GM19238 (cell line): ENCODE results near the gene IDS.
"Not testable (repeated sequence)": the region's sequence is repeated elsewhere in the genome, so short reads cannot be mapped to it uniquely, and the experiment has no call there.

Source experiments
- DNase-seq: peaks from one replicate; pipeline ENCODE4 v3.0.0; 2011; ENCODE audit warnings: low spot score; ENCODE audit not compliant: insufficient read length

IDS gene

DNA sequence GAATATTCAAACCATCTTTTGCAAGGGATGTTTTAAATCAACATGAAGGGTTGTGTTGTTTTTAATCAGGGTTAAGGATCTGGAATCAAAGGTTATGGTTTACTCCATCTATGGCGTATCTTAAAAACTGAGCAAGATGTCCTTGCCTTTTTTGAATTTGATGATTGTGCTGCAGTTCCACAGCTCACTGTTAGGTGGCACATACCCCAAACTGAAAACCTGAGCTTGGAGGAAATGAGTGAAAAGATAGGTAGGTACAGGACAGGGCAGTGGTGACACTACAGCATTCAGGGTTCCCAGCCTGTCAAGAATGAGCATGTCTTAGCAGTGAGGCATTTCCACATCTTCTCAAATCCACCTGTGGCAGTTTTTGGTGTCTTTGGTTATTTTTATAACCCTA lies 22.6 kb upstream of the IDS start:
- DNase-seq, result no peak

DNA sequence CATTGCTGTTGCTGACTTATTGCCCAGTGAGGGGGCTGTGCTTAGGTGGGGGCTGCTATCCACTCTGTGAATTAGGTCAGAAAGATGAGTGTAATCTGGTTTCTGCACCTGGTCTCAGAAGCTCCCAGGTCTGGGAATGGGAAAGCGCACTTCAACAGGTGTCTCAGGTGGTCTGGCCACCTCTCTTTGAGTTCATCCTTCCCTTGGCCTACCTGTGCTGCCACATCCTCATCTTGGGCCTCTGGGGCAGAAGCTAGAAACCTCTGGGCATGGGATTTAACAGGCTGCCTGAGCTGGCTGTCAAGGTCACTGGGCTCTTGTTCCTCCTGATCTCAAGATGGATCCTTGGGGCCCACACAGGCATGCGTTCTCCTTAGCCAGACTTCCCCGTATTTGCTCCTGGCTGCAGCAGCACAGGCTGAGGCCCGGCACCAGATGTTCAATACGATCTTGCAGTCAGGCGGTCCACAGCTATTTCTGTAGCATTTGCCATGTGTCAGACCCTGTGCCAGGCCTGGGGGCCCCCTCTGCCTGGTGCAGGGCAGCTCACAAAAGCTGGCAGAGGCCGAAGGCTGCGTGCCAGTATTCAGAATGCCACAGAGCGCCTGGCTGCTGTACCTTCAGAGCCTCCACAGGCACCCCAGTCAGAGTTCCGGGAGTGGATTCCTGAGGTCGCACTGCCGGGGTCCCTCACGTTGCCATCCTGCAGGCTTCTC lies 21.4 kb upstream of the IDS start:
- not testable (repeated sequence) for DNase-seq

DNA sequence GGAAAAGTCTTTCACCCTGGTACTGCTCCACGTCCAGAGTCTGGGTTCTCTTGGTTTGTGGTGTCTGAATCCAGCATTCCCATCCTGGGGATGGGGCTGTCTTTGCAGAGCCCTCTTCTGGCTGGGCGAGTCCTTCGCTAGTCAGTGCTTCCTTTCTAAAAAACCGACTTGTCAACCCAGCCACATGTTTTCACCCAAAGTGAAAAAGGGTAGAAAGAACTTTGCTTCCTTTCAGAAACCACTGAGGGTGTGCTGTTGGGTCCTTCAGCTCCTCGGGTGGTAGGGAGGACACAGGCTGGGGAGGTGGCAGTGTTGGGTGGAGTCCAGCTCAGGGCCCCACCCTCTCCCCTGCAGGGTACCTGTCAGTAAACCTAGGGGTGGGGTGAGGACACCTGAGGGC lies 20.8 kb upstream of the IDS start:
- DNase-seq, result not testable (repeated sequence)

- DNase-seq, result not testable (repeated sequence)
These were observed 20.3 kb upstream of the IDS start for GRCh38 chrX:149525389-149525788.

DNA sequence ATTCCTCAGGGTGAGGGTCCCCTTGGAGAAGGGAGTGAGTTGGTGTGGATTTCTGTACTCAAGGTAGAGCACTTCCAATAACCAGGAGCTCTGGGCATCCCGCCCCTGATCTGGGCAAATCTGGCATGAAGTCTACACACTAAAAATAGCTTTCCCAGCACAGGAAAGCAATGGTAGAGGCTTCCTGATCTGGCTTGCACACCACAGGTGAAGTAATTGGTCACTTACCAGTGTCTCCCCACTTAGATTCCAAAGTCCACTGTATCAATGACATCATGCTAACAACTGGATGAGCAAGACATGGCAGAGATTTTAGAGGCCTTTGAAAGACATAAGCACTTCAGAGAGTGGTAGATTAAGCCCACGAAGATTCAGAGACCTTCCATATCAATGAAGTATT lies 17.8 kb upstream of the IDS start:
- no peak for DNase-seq

DNA sequence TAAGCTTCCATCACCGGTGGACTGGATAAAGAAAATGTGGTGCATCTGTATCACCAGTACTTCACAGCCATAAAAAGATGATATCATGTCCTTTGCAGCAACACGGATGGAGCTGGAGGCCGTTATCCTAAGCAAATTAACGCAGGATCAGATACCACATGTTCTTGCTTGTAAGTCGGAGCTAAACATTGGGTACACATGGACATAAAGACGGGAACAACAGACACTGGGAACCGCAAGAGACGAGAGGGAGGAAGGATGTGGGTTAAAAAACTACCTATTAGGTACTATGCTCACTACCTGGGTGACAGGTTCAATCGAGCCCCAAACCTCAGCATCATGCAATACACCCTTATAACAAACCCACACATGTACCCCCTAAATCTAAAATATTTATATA lies 16.3 kb upstream of the IDS start:
- no peak for DNase-seq

GRCh38 chrX:149520636-149521277 lies 15.7 kb upstream of the IDS start:
- not testable (repeated sequence) for DNase-seq

- no peak for DNase-seq
These were observed 13.1 kb upstream of the IDS start for GRCh38 chrX:149518236-149518635.

DNA sequence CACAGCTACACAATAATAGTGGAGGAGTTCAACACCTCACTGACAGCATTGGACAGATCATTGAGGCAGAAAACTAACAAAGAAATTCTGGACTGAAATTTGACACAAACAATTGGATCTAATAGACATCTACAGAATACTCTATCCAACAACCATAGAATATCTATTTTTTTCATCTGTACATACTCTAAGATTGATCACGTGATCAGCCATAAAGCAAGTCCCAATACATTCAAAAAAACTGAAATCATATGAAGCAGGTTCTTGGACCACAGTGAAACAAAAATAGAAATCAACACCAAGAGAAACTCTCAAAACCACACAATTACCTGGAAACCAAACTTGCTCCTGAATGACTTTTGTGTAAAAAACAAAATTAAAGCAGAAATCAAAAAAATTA lies 12.2 kb upstream of the IDS start:
- no peak for DNase-seq

- no peak for DNase-seq
These were observed 11.5 kb upstream of the IDS start for GRCh38 chrX:149516604-149517003.

DNA sequence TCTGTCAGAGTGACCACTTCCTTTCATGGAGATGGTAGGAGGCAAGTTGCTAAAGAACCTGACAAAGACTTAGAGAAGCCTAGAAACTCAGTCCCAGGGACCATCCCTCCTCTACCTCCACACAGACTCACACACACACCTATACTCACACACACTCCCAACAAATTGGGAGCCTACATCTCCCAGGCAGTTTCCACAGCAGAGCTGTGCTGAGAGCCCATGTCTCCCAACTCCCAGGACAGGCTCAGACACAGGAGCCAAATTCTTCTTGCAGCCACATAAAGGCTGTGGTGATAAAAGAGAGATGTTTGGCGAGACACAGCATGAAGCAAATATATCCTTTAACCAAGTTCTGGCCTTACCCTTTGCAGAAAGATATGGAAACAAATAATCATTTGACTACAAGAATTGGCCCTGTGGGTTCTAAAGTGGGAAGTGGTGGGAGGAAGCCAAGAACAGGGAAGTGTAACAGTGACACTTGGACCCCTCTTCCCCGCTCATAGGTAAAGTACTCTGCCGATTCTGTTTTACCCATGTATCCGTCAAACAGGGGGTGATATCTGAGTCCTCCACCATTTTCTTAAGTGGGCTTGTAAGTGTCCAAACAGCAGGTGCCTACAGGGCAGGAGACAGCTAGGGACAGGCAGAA lies 11.0 kb upstream of the IDS start:
- DNase-seq, result no peak

GRCh38 chrX:149513825-149514428 lies 8.8 kb upstream of the IDS start:
- DNase-seq, result no peak

DNA sequence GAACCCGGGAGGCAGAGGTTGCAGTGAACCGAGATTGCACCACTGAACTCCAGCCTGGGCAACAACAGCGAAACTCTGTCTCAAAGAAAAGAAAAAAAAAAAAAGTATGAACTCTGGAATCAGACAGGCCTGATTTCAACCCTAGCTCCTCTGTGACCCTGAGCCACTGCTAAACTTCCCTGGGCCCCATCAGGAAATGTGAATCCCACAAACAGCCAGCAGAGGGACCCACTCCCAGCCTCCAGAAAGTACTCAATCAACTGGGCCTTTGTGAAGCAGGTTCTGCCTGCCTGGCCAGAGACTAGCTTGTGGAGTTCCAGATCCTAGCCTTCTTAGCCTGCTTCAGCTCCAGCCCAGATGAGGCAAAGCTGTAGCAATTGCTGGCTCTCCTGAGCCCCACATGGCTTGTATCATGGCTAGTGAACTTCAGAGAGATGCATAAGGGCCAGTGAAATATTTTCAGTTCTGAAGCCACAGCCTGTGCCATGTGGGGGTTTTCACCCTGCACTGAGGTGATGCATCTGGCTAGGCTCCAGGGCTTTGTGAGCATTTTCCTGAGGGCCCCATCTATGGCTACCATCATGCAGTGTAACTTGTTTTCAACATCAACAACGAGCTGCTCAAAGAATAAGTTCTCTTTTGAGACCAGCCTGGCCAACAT lies 7.2 kb upstream of the IDS start:
- DNase-seq, result peak; percentile 29

- no peak for DNase-seq
These were observed 6.0 kb upstream of the IDS start for GRCh38 chrX:149511081-149511480.

GRCh38 chrX:149510386-149510785 lies 5.3 kb upstream of the IDS start:
- no peak for DNase-seq

DNA sequence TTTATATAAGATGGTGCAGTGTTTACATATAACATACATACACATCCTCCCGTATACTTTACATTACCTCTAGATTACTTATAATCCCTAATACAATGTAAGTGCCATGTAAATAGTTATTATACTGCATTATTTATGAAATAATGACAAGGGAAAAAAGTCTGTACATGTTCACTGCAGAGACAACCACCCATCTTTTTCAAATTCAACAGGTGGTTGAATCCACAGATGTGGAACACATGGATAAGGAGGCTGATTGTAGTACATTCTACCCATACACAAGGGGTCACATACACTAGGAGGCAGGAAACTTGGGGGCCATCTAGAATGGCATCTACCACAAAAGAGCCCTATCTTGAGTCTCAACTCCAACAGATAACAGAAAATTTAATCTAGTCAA lies 3.4 kb upstream of the IDS start:
- no peak for DNase-seq

- DNase-seq, result no peak
These were observed 1.2 kb upstream of the IDS start for GRCh38 chrX:149506349-149506748.

DNA sequence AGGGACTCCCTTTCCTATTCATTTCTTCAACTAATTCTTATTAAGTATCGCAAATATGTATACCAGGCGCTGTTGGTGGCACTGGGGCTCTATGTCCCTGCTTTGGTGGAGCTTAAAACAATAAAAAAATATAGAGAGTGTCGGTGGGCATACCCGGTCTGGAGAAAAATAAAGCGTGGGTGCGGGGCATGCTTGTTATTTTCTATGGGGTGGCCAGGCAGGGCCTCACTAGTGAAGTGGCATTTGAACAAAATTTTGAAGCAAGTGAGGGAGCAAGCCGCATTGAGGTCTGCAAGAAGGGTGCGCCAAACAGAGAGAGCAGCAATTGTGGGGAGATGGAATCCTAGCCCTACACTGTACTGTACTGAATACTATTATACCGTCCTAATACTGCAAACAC lies 565 bp upstream of the IDS start:
- DNase-seq, result no peak

DNA sequence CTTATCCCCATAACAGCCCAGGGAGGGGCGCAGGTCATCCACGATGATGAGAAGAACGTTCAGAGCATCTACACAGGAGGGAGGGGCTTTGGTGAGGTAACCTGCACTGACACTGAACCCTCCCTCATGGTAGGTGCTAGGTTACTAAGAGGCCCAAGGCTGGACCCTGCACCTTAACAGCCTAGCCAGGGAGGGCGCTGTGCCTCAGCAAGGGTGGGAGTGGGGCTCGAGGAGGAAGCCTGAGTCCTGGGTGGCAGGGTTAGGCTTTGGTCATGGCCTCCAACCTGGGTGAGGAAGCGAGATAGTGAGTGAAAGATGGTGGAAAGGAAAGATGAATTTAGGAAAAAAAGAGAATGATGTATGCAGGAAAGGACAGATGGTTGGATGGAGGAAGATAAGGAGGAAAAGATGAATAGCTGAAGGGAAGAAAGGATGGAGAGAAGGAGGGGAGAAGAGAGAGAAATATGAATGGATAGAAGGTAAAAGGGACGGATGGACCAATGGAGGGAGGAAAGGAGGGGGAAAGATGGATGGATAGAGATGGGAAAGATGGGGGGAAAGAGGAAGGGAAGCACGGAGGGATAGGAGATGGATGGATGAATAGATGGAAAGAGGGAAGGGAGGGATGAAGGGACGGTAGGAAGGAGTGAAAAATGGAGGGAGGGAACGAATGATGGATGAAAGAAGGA lies 736 bp downstream of the IDS start:
- no peak for DNase-seq

DNA sequence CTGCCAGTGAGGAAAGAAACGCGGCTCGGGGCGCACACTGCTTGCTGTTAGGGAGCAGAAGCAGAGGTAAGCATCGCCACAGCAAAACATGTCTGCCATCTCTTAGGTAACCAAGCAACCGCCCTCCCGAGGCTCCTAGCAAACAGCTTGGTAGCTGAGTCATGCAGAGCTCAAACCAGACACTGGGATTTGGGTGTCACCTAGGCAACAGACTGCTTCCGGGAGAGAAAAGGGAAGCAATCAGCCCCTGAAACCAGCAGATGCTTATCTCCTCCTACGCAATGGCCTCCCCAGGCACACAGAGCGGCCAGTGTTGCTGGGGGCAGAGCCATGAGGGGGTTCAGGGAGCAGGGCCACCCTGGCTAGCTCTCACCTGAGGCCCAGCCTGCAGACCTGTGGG lies 1.7 kb downstream of the IDS start:
- DNase-seq, result not testable (repeated sequence)

DNA sequence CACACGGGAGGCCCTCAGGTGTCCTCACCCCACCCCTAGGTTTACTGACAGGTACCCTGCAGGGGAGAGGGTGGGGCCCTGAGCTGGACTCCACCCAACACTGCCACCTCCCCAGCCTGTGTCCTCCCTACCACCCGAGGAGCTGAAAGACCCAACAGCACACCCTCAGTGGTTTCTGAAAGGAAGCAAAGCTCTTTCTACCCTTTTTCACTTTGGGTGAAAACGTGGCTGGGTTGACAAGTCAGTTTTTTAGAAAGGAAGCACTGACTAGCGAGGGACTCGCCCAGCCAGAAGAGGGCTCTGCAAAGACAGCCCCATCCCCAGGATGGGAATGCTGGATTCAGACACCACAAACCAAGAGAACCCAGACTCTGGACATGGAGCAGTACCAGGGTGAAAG lies 2.2 kb downstream of the IDS start:
- DNase-seq, result not testable (repeated sequence)
